ENCODE data around the gene POLR3F.

The POLR3F gene

GRCh38 chr20:18466894-18467730, at the start of gene POLR3F, which contains the start of gene DZANK1:
TSS of gene POLR3F (plus strand) at chr20:18467390. CDS start at chr20:18467507, 117 bp downstream.
TSS of gene DZANK1 (minus strand) at chr20:18467030. CDS start at chr20:18465358, 1,672 bp downstream.
- DNase-seq (ENCODE audit: low spot score): peak; percentile 98
- TF ChIP-seq CTCF (IDR thresholded peaks at IDR 0.05; ENCODE audit: borderline replicate concordance, control extremely low read depth, extremely low read depth, insufficient read depth, missing control alignments): no peak
- in situ Hi-C loops (cut with MboI; ENCODE audit: low sequenced_read_pairs, unreplicated experiment): no loop called here

GRCh38 chr20:18421608-18422007, 45.6 kb upstream of the POLR3F start:
- TF ChIP-seq CTCF (IDR thresholded peaks at IDR 0.05; ENCODE audit: borderline replicate concordance, control extremely low read depth, extremely low read depth, insufficient read depth, missing control alignments): no peak
- in situ Hi-C loops (cut with MboI; ENCODE audit: low sequenced_read_pairs, unreplicated experiment): no loop called here
- no peak for DNase-seq (ENCODE audit: low spot score)

- DNase-seq (ENCODE audit: low spot score): no peak
- no peak for TF ChIP-seq CTCF (IDR thresholded peaks at IDR 0.05; ENCODE audit: borderline replicate concordance, control extremely low read depth, extremely low read depth, insufficient read depth, missing control alignments)
- in situ Hi-C loops (cut with MboI; ENCODE audit: low sequenced_read_pairs, unreplicated experiment): no loop called here
These were observed 40.0 kb upstream of the POLR3F start for GRCh38 chr20:18427214-18427613.

- DNase-seq (ENCODE audit: low spot score): no peak
- TF ChIP-seq CTCF (IDR thresholded peaks at IDR 0.05; ENCODE audit: borderline replicate concordance, control extremely low read depth, extremely low read depth, insufficient read depth, missing control alignments): no peak
- in situ Hi-C loops (cut with MboI; ENCODE audit: low sequenced_read_pairs, unreplicated experiment): no loop called here
These were observed 38.6 kb upstream of the POLR3F start for GRCh38 chr20:18428490-18429173.

GRCh38 chr20:18430172-18430826, 36.9 kb upstream of the POLR3F start:
- no peak for TF ChIP-seq CTCF (IDR thresholded peaks at IDR 0.05; ENCODE audit: borderline replicate concordance, control extremely low read depth, extremely low read depth, insufficient read depth, missing control alignments)
- DNase-seq (ENCODE audit: low spot score): no peak
- in situ Hi-C loops (cut with MboI; ENCODE audit: low sequenced_read_pairs, unreplicated experiment): no loop called here

GRCh38 chr20:18431206-18431605, 36.0 kb upstream of the POLR3F start:
- DNase-seq (ENCODE audit: low spot score): no peak
- in situ Hi-C loops (cut with MboI; ENCODE audit: low sequenced_read_pairs, unreplicated experiment): no loop called here
- no peak for TF ChIP-seq CTCF (IDR thresholded peaks at IDR 0.05; ENCODE audit: borderline replicate concordance, control extremely low read depth, extremely low read depth, insufficient read depth, missing control alignments)

Measured in GM13976 (cell line).